Panc1 (cell line): ENCODE results near the gene HPN. TPM values are rescaled to one million over a fixed set of nuclear protein-coding genes. Genes with fewer than 3 reads are reported as not detected.

Source experiments
- ATAC-seq: fragments of 200-7000 bp; cut with Tn5 transposase; 2 replicates; pipeline ENCODE4 v1.9.1; 2020; ENCODE audit warnings: mild to moderate bottlenecking, moderate library complexity
- BruUV-seq: library from RNA; stranded (reverse); fragments of 400-500 nt; replicated peaks from 2 replicates; lab custom pipeline; 2021; lab: Mats Ljungman, UMichigan
- CTCF ChIA-PET: fragments of 300-600 bp; sonication (Branson Sonifier 250); formaldehyde crosslinking; loops from one replicate; lab custom pipeline; 2022; ENCODE audit warnings: antibody characterized with exemption; lab: Charles Lee
- POLR2A ChIA-PET: fragments of 300-600 bp; sonication (Branson Sonifier 250); formaldehyde crosslinking; loops from one replicate; lab custom pipeline; 2022; ENCODE audit warnings: antibody characterized with exemption; lab: Charles Lee
- DNase-seq: peaks from one replicate; pipeline ENCODE4 v3.0.0-alpha.2; 2010; ENCODE audit warnings: low read depth, low spot score
- H3K27ac ChIP-seq: 2 replicates; pipeline ENCODE4 v1.5.1; 2011; ENCODE audit warnings: mild to moderate bottlenecking, low read length, inconsistent platforms
- H3K27me3 ChIP-seq: fragments of 200-500 bp; sonication (Bioruptor generic); 2 replicates; pipeline ENCODE4 v1.6.0; 2014; ENCODE audit warnings: low read length, inconsistent platforms; ENCODE audit not compliant: control insufficient read depth, insufficient read depth
- H3K36me3 ChIP-seq: fragments of 200-500 bp; sonication (Bioruptor generic); 2 replicates; pipeline ENCODE4 v1.5.1; 2014; ENCODE audit warnings: inconsistent platforms, mild to moderate bottlenecking, low read length, moderate library complexity; ENCODE audit not compliant: control insufficient read depth, insufficient read depth
- H3K4me1 ChIP-seq: 2 replicates; pipeline ENCODE4 v1.5.1; 2011; ENCODE audit warnings: inconsistent platforms, mild to moderate bottlenecking, low read length, moderate library complexity; ENCODE audit not compliant: control insufficient read depth, insufficient read depth
- H3K4me3 ChIP-seq, 2 experiments: 2 replicates each; pipeline ENCODE4 v1.5.1; 2011 to 2012; ENCODE audit warnings: low read depth in 2 of 2, low read length in 2 of 2, mild to moderate bottlenecking in 2 of 2, inconsistent platforms in 1 of 2, moderate library complexity in 1 of 2
- H3K9me3 ChIP-seq: fragments of 200-500 bp; sonication (Bioruptor generic); 2 replicates; pipeline ENCODE4 v1.5.1; 2014; ENCODE audit warnings: low read depth, mild to moderate bottlenecking, inconsistent platforms, low read length, moderate library complexity; ENCODE audit not compliant: control insufficient read depth, insufficient read depth
- POLR2AphosphoS5 ChIP-seq: IDR thresholded peaks from 2 replicates; pipeline ENCODE4 v1.6.1; 2012; ENCODE audit warnings: mild to moderate bottlenecking, low read depth, low read length, moderate library complexity
- SIN3A ChIP-seq: IDR thresholded peaks from 2 replicates; pipeline ENCODE4 v1.6.1; 2012; ENCODE audit warnings: low read depth, mild to moderate bottlenecking, low read length, moderate library complexity, borderline replicate concordance; ENCODE audit not compliant: insufficient read depth
- TCF7L2 ChIP-seq: IDR thresholded peaks from 2 replicates; pipeline ENCODE4 v1.6.1; 2011; ENCODE audit warnings: mild to moderate bottlenecking, low read depth, low read length, inconsistent platforms
- in situ Hi-C: cut with HindIII; loops from 2 replicates; pipeline ENCODE4 v1.10.0; 2016; ENCODE audit warnings: low sequenced_read_pairs, low pct_unique_long_range_greater_than_20kb
- intact Hi-C: fragments of 100-400 bp; cut with micrococcal nuclease; formaldehyde crosslinking; loops from one replicate; pipeline ENCODE4 v1.10.0; 2022; ENCODE audit not compliant: unreplicated experiment
- total RNA-seq: library from RNA; stranded (reverse); gene quantifications from one replicate; pipeline ENCODE4 v1.2.1, GENCODE V29; 2021; ENCODE audit not compliant: unreplicated experiment
- TF ChIP-seq, protein P1 (sequence below), 2 experiments: IDR thresholded peaks; 2 replicates each; pipeline ENCODE4 v1.6.1; 2011 to 2012; ENCODE audit warnings: low read depth in 2 of 2, control low read depth in 1 of 2, low read length in 1 of 2, mild to moderate bottlenecking in 1 of 2, moderate library complexity in 1 of 2; ENCODE audit not compliant: insufficient read depth in 1 of 2
- TF ChIP-seq, protein P2 (sequence below): fragments of 450-650 bp; IDR thresholded peaks from 2 replicates; pipeline ENCODE4 v1.5.1; 2017; ENCODE audit warnings: mild to moderate bottlenecking

The HPN gene
- total RNA-seq, 1 experiment from 2014 or later, result 0.08 TPM

DNA sequence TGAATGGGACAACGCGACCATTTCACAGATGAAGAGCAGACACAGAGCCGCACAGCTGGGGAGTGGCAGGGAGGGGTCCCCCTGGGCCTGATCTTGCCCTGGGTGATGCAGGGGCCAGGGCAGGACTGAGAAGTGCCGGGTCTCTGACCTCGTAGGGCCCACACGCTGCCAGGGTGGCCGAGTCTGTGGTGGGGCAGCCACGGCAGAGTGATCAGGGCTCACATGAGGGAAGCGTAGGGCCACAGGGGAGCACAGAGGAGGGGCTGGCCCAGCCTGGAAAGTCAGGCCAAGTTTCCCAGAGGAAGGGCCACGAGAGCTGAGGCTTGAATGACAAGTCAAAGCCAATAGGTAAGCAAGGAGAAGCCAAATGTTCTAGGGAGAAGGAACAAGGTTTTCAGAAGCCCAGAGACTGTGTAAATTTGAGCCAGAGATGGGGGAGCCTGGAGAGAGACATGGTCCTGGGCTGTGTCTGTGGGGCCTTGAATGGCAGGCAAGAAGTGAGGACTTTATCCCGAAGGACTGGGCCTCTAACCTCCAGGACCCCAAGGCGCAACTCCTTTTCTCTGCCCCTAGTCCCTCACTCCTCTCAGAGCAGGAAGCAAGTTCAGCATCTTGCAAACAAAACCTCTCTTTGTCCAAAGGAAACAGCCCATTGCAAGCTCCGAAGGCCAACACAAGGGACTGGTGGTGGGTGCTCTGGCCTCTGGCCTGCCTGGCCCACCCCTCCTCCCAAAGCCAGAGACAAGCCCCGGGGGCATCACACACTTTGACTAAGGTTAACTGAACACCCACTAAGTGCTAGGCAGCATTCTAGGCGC lies 42.4 kb downstream of the HPN start (continued):
- TF ChIP-seq, protein P1, sequence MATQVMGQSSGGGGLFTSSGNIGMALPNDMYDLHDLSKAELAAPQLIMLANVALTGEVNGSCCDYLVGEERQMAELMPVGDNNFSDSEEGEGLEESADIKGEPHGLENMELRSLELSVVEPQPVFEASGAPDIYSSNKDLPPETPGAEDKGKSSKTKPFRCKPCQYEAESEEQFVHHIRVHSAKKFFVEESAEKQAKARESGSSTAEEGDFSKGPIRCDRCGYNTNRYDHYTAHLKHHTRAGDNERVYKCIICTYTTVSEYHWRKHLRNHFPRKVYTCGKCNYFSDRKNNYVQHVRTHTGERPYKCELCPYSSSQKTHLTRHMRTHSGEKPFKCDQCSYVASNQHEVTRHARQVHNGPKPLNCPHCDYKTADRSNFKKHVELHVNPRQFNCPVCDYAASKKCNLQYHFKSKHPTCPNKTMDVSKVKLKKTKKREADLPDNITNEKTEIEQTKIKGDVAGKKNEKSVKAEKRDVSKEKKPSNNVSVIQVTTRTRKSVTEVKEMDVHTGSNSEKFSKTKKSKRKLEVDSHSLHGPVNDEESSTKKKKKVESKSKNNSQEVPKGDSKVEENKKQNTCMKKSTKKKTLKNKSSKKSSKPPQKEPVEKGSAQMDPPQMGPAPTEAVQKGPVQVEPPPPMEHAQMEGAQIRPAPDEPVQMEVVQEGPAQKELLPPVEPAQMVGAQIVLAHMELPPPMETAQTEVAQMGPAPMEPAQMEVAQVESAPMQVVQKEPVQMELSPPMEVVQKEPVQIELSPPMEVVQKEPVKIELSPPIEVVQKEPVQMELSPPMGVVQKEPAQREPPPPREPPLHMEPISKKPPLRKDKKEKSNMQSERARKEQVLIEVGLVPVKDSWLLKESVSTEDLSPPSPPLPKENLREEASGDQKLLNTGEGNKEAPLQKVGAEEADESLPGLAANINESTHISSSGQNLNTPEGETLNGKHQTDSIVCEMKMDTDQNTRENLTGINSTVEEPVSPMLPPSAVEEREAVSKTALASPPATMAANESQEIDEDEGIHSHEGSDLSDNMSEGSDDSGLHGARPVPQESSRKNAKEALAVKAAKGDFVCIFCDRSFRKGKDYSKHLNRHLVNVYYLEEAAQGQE (IDR thresholded peaks at IDR 0.05; ENCODE audit: insufficient read depth in 1 of 2, low read depth in 2 of 2, low read length in 1 of 2), result no peak

DNA sequence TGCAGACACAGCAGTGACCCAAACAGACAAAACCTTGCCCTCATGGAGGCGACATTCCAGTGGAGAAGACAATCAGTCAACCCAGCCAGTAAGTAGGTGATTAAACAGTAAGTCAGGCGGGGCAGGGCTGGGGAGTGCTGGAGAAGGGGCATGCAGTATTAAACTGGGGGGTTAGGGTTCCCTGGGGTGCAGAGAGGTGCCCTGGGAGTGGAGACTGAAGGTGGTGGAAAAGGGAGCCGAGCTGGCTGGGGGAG lies 42.9 kb downstream of the HPN start:
- in situ Hi-C loops (no loop called here), intact Hi-C loops (no loop called here)
- CTCF ChIA-PET, result no interaction called here

More for the DNA sequence above, 42.9 kb downstream of the HPN start:
- ATAC-seq (no peak), DNase-seq (no peak)
- no TSS peak for BruUV-seq
- Histone ChIP-seq H3K27ac (no peak overlapping the region), H3K9me3 (no peaks in the 10 kb centered on the region), H3K27me3 (no peaks in the 10 kb centered on the region), H3K4me1 (no peaks in the 10 kb centered on the region), H3K4me3 (no peak overlapping the region), H3K36me3 (no peaks in the 10 kb centered on the region)
- TF ChIP-seq SIN3A (no peak), POLR2AphosphoS5 (no peak), TCF7L2 (no peak)
- TF ChIP-seq, protein P2, sequence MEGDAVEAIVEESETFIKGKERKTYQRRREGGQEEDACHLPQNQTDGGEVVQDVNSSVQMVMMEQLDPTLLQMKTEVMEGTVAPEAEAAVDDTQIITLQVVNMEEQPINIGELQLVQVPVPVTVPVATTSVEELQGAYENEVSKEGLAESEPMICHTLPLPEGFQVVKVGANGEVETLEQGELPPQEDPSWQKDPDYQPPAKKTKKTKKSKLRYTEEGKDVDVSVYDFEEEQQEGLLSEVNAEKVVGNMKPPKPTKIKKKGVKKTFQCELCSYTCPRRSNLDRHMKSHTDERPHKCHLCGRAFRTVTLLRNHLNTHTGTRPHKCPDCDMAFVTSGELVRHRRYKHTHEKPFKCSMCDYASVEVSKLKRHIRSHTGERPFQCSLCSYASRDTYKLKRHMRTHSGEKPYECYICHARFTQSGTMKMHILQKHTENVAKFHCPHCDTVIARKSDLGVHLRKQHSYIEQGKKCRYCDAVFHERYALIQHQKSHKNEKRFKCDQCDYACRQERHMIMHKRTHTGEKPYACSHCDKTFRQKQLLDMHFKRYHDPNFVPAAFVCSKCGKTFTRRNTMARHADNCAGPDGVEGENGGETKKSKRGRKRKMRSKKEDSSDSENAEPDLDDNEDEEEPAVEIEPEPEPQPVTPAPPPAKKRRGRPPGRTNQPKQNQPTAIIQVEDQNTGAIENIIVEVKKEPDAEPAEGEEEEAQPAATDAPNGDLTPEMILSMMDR, result no peak
- TF ChIP-seq, protein P1 (IDR thresholded peaks at IDR 0.05; ENCODE audit: insufficient read depth in 1 of 2, low read depth in 2 of 2, low read length in 1 of 2), result no peak
- POLR2A ChIA-PET, result no interaction called here
